Gastroesophageal sphincter (tissue), 3 donors: ENCODE results near the gene EBLN1.

Source experiments
- CTCF ChIP-seq, 4 experiments: fragments of 200-600 bp in 2 of 4; fragments of 450-650 bp in 2 of 4; sonication (generic) in 1 of 4; IDR thresholded peaks; one replicate each; pipeline ENCODE4 v1.5.1; 2017 to 2019; ENCODE audit warnings: antibody characterized with exemption in 4 of 4, mild to moderate bottlenecking in 2 of 4, moderate library complexity in 2 of 4
- POLR2AphosphoS5 ChIP-seq: sonication (generic); formaldehyde crosslinking; IDR thresholded peaks from one replicate; pipeline ENCODE4 v1.6.1; 2017; ENCODE audit warnings: antibody characterized with exemption

DNA sequence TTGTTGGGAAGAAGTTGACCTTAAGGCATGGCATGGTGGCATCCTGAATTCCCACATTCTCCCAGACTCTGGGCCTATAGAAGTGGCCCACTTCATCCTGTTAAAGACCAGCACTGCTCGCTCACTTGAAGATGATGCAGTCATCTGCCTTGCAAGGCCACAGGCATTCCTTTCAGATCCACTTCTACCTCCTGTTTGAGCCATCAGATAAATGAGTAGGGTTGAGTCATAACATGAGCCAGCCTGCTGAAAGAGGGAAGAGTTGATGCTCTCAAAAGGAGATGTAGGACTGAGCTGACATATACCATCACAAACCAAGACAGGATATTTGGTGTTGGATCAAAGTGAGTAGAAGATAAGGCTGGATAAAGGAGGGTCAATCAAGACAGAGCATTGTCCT, 1.5 kb upstream of the EBLN1 start:
- no peak for TF ChIP-seq CTCF (IDR thresholded peaks at IDR 0.05)
- no peak for TF ChIP-seq POLR2AphosphoS5
